Panc1 (cell line): Measurements from ENCODE around the gene CNTN4.

Experiments used
- CTCF ChIP-seq: fragments of 450-650 bp; IDR thresholded peaks from 2 replicates; pipeline ENCODE4 v1.5.1; 2017; ENCODE audit warnings: mild to moderate bottlenecking
- POLR2AphosphoS5 ChIP-seq: IDR thresholded peaks from 2 replicates; pipeline ENCODE4 v1.6.1; 2012; ENCODE audit warnings: mild to moderate bottlenecking, low read depth, low read length, moderate library complexity
- REST ChIP-seq, 2 experiments: IDR thresholded peaks; 2 replicates each; pipeline ENCODE4 v1.6.1; 2011 to 2012; ENCODE audit warnings: low read depth in 2 of 2, control low read depth in 1 of 2, low read length in 1 of 2, mild to moderate bottlenecking in 1 of 2, moderate library complexity in 1 of 2; ENCODE audit not compliant: insufficient read depth in 1 of 2
- SIN3A ChIP-seq: IDR thresholded peaks from 2 replicates; pipeline ENCODE4 v1.6.1; 2012; ENCODE audit warnings: low read depth, mild to moderate bottlenecking, low read length, moderate library complexity, borderline replicate concordance; ENCODE audit not compliant: insufficient read depth
- TCF7L2 ChIP-seq: IDR thresholded peaks from 2 replicates; pipeline ENCODE4 v1.6.1; 2011; ENCODE audit warnings: mild to moderate bottlenecking, low read depth, low read length, inconsistent platforms

- TF ChIP-seq TCF7L2 (no peak), CTCF (no peak), POLR2AphosphoS5 (no peak), REST (IDR thresholded peaks at IDR 0.05; ENCODE audit: insufficient read depth in 1 of 2, low read depth in 2 of 2, low read length in 1 of 2) (no peak), SIN3A (no peak)
Observed at GRCh38 chr3:2680236-2680635, 581.6 kb downstream of the CNTN4 start.
